DOHH2 (cell line): Measurements from ENCODE around the gene MYBPH.

Experiments
- H3F3A ChIP-seq: fragments of 200-600 bp; sonication (generic), shearing (Covaris generic); 2 replicates; pipeline ENCODE4 v1.6.0; 2016; ENCODE audit warnings: antibody characterized with exemption, mild to moderate bottlenecking; ENCODE audit not compliant: control insufficient read depth, insufficient read depth
- H3K27ac ChIP-seq: fragments of 200-600 bp; sonication (generic); 2 replicates; pipeline ENCODE4 v1.5.1; 2014; ENCODE audit warnings: low read depth, mild to moderate bottlenecking, low read length, moderate library complexity
- H3K27me3 ChIP-seq: fragments of 200-600 bp; sonication (generic); 2 replicates; pipeline ENCODE4 v1.6.1; 2014; ENCODE audit warnings: mild to moderate bottlenecking, low read length, mixed read lengths; ENCODE audit not compliant: control insufficient read depth
- H3K36me3 ChIP-seq: fragments of 200-600 bp; sonication (generic); 2 replicates; pipeline ENCODE4 v1.6.1; 2014; ENCODE audit warnings: mild to moderate bottlenecking, low read length, moderate library complexity, mixed read lengths; ENCODE audit not compliant: control insufficient read depth
- H3K4me1 ChIP-seq: fragments of 200-600 bp; sonication (generic); 2 replicates; pipeline ENCODE4 v1.6.1; 2014; ENCODE audit warnings: mild to moderate bottlenecking, low read length, mixed read lengths; ENCODE audit not compliant: control insufficient read depth
- H3K4me2 ChIP-seq: fragments of 200-600 bp; sonication (generic); 2 replicates; pipeline ENCODE4 v1.6.0; 2014; ENCODE audit warnings: mild to moderate bottlenecking, low read length, moderate library complexity
- H3K4me3 ChIP-seq: fragments of 200-600 bp; sonication (generic); 2 replicates; pipeline ENCODE4 v1.5.1; 2014; ENCODE audit warnings: mild to moderate bottlenecking, low read length, mixed read lengths
- H3K79me2 ChIP-seq: fragments of 200-600 bp; sonication (generic); 2 replicates; pipeline ENCODE4 v1.6.1; 2014; ENCODE audit warnings: mild to moderate bottlenecking, low read length, mixed read lengths; ENCODE audit not compliant: control insufficient read depth
- H3K9me2 ChIP-seq: fragments of 200-600 bp; sonication (generic); replicated peaks from 2 replicates; pipeline ENCODE4 v1.6.1; 2014; ENCODE audit warnings: mild to moderate bottlenecking, low read length, mixed read lengths; ENCODE audit not compliant: control insufficient read depth
- H3K9me3 ChIP-seq: fragments of 200-600 bp; sonication (generic); 2 replicates; pipeline ENCODE4 v1.6.1; 2014; ENCODE audit warnings: antibody characterized with exemption, low read length, mixed read lengths; ENCODE audit not compliant: control insufficient read depth, insufficient read depth
- H4K20me1 ChIP-seq: fragments of 200-600 bp; sonication (generic); 2 replicates; pipeline ENCODE4 v1.6.0; 2014; ENCODE audit warnings: low read depth, mild to moderate bottlenecking, antibody characterized with exemption, low read length, moderate library complexity; ENCODE audit not compliant: control insufficient read depth, insufficient read depth
- CTCF ChIP-seq: fragments of 200-600 bp; sonication (generic); IDR thresholded peaks from one replicate; pipeline ENCODE4 v1.5.1; 2014; ENCODE audit warnings: antibody characterized with exemption, mild to moderate bottlenecking, low read depth, low read length; ENCODE audit not compliant: poor library complexity, severe bottlenecking
- EZH2phosphoT487 ChIP-seq: fragments of 200-600 bp; sonication (generic); IDR thresholded peaks from 2 replicates; pipeline ENCODE4 v1.6.1; 2017; ENCODE audit warnings: borderline replicate concordance, mild to moderate bottlenecking, antibody characterized with exemption, low read length, moderate library complexity, mixed read lengths

MYBPH gene

GRCh38 chr1:203202431-203203245 is 27.0 kb upstream of the MYBPH start:
- H3K27ac ChIP-seq = no peak overlapping the region
- no peaks in the 10 kb centered on the region for H3K79me2 ChIP-seq
- H3K9me2 ChIP-seq = no peaks in the 10 kb centered on the region
- no peak overlapping the region for H3K4me3 ChIP-seq
- peaks cover 18% of the 10 kb centered on the region for H3K27me3 ChIP-seq
- no peaks in the 10 kb centered on the region for H4K20me1 ChIP-seq
- no peaks in the 10 kb centered on the region for H3K36me3 ChIP-seq
- H3F3A ChIP-seq = no peaks in the 10 kb centered on the region
- no peak for TF ChIP-seq EZH2phosphoT487
- no peak for TF ChIP-seq CTCF
- H3K4me1 ChIP-seq = no peaks in the 10 kb centered on the region
- no peaks in the 10 kb centered on the region for H3K9me3 ChIP-seq
- H3K4me2 ChIP-seq = no peak overlapping the region

- H4K20me1 ChIP-seq = no peaks in the 10 kb centered on the region
- no peaks in the 10 kb centered on the region for H3K9me2 ChIP-seq
- no peak overlapping the region for H3K4me3 ChIP-seq
- no peaks in the 10 kb centered on the region for H3F3A ChIP-seq
- H3K36me3 ChIP-seq = no peaks in the 10 kb centered on the region
- H3K4me2 ChIP-seq = no peak overlapping the region
- no peak overlapping the region for H3K27ac ChIP-seq
- H3K27me3 ChIP-seq = peaks cover 27% of the 10 kb centered on the region; the same call in 1 of the 2 replicates
- H3K4me1 ChIP-seq = no peaks in the 10 kb centered on the region
- TF ChIP-seq CTCF (no peak), EZH2phosphoT487 (no peak)
- H3K9me3 ChIP-seq = no peaks in the 10 kb centered on the region
- no peaks in the 10 kb centered on the region for H3K79me2 ChIP-seq
Measured at GRCh38 chr1:203201516-203202205, 26.0 kb upstream of the MYBPH start.

- H3K79me2 ChIP-seq = no peaks in the 10 kb centered on the region
- H3K4me2 ChIP-seq = no peak overlapping the region
- no peak for TF ChIP-seq CTCF
- TF ChIP-seq EZH2phosphoT487 = no peak
- H4K20me1 ChIP-seq = no peaks in the 10 kb centered on the region
- H3K4me1 ChIP-seq = no peaks in the 10 kb centered on the region
- H3K9me2 ChIP-seq = no peaks in the 10 kb centered on the region
- H3F3A ChIP-seq = no peaks in the 10 kb centered on the region
- H3K27me3 ChIP-seq = peaks cover 34% of the 10 kb centered on the region; the same call in 1 of the 2 replicates
- no peaks in the 10 kb centered on the region for H3K9me3 ChIP-seq
- no peaks in the 10 kb centered on the region for H3K36me3 ChIP-seq
- no peak overlapping the region for H3K27ac ChIP-seq
- H3K4me3 ChIP-seq = no peak overlapping the region
Measured at GRCh38 chr1:203200916-203201315, 25.3 kb upstream of the MYBPH start.
